ENCODE data around the gene DGLUCY. TPM values are rescaled to one million over a fixed set of nuclear protein-coding genes. Genes with fewer than 3 reads are reported as not detected.
A peak's percentile ranks its signal among the peaks of the same experiment; 100 is the strongest.
"Not testable (repeated sequence)": the region's sequence is repeated elsewhere in the genome, so short reads cannot be mapped to it uniquely, and the experiment has no call there.

The DGLUCY gene
- total RNA-seq, 2 experiments from 2014 or later: 109 to 110 TPM

DNA sequence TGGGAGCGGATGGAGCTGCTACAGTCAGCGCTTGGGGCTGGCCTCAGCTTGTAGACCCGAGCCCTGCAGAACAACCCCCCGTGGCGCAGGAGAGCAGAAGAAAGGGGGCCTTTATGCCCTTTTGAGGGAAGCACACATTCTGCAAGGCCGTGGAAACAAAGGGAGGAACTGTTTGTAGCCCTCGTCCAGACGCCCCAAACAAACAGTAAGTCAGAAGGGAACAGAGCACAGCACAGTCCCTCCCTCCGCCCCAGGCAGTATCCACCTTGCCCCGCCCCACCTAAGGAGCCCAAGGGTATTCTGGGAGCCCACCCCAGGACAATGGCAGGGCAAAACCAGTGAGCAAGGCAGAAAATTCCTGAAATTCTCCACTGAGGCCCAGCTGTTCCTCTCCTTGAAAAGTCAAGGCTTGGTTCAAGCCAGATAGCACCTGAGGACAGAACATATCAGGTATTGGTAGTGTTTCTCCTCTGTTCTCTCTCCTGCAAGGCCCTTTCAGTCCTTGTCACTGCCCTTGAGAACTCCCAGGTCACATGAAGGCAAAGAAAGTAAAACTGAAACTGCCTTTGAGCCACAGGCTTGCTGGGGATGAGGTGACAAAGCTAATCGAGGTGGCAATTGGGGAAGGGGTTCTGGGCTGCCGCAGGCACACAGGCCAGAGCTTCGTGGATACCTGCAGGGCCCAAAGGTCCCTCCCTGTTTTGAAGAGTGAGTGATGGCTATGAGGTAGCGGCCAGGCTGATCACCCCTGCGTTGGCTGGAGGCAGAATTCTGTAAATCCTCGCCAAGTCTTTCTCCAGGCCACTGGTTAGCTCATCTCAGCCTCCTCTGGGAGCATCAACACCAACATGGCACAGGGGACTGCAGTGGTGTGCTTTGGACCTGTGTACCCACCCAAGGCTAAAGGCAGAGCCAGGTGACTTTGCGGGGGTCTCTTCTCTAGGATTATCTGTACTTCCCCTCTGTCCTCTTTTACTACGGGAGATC, 499 bp downstream of the DGLUCY start:
- Mint-ChIP-seq H3K36me3 (ENCODE audit: low read depth) (peaks cover 53% of the 10 kb centered on the region), H3K27ac (peak overlapping the region; percentile 90), H3K4me1 (peaks cover 64% of the 10 kb centered on the region), H3K9me3 (peaks cover 8% of the 10 kb centered on the region), H3K4me3 (peak overlapping the region; percentile 82), H3K27me3 (no peaks in the 10 kb centered on the region)
- CTCF ChIA-PET: interaction anchor here (0.5 to 3.8 kb wide), 19 partner anchors 9 to 211 kb away, joined by 3 to 17 read pairs (median 4); partner anchors contain the start of gene RPS6KA5
- DNase-seq: peak; percentile 84
- POLR2A ChIA-PET: interaction anchor here (0.6 to 3.1 kb wide), 11 partner anchors 25 to 320 kb away, joined by 3 to 30 read pairs (median 4); partner anchors contain the start of gene RPS6KA5

DNA sequence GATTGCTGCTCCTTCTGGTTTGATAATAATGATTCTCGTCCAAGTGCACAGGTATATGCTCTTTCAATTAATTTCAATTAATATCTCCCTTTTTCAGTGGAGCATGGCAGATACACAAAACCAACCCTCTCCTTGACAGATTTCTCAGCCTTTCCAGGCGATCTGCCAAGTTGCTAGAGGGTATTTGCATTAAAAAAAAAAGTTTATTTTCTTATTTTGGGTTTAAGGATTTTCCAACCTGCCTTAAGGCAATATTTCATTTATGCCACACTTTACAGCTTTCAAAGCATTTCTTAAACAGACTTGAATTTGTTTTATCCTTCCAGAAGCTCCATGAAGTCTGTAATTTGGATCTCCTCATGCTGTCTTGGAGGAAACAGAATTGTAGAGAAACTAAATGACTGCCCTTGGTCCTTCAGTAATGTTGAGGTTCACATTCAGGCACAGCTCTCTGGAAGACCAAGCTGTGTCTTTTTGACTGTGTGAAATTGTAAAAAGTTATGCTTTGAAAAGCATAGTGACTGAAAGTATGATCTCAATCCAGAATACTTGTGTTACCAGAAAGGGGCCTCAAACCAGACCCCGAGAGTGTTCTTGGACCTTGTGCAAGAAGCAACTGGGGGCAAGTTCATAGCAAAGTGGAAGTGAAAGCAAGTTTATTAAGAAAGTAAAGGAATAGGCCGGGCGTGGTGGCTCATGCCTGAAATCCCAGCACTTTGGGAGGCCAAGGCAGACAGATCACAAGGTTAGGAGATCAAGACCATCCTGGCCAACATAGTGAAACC, 2.3 kb downstream of the DGLUCY start:
- DNase-seq: no peak
- H3K4me1 Mint-ChIP-seq: peaks cover 65% of the 10 kb centered on the region
- H3K9me3 Mint-ChIP-seq: peaks cover 10% of the 10 kb centered on the region
- H3K4me3 Mint-ChIP-seq: peak overlapping the region; percentile 82
- H3K36me3 Mint-ChIP-seq (ENCODE audit: low read depth): peaks cover 62% of the 10 kb centered on the region
- H3K27me3 Mint-ChIP-seq: no peaks in the 10 kb centered on the region
- peak overlapping the region; percentile 90 for H3K27ac Mint-ChIP-seq
- POLR2A ChIA-PET: interaction anchor here (0.6 to 3.1 kb wide), 4 partner anchors 38 to 111 kb away, joined by 3 to 30 read pairs (median 4); partner anchors contain the start of gene RPS6KA5
- CTCF ChIA-PET: interaction anchor here (1.0 to 3.4 kb wide), 5 partner anchors 9 to 213 kb away, joined by 3 to 14 read pairs (median 8); partner anchors contain the start of gene RPS6KA5

DNA sequence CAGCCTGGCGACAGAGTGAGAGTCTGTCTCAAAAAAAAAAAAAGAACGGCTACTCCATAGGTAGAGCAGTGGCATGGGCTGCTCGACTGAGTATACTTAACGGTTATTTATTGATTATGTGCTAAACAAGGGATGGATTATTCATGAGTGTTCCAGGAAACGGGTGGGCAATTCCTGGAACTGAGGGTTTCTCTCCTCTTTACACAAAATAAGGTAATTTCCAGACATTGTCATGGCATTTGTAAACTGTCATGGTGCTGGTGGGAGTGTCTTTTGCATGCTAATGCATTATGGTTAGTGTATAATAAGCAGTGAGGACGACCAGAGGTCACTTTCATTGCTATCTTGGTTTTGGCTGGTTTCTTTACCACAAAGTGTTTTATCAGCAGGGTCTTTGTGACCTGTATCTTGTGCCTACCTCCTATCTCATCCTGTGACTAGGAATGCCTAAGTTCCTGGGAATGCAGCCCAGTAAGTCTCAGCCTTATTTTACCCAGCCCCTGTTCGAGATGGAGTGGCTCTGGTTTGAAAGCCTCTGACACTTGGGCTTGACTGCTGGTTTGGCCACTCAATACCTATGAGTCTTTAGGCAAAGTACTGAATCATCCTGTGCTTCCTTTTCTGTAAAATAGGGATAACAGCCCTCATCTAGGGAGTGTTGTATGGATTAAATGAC, 3.2 kb downstream of the DGLUCY start:
- Mint-ChIP-seq H3K36me3 (ENCODE audit: low read depth) (peaks cover 66% of the 10 kb centered on the region), H3K4me1 (peaks cover 69% of the 10 kb centered on the region), H3K4me3 (peak overlapping the region; percentile 82), H3K27me3 (no peaks in the 10 kb centered on the region), H3K9me3 (peaks cover 10% of the 10 kb centered on the region), H3K27ac (peak overlapping the region; percentile 90)
- POLR2A ChIA-PET: interaction anchor here (0.7 kb wide), 1 partner anchor 76 kb away, joined by 3 read pairs; no protein-coding TSS in a partner anchor
- DNase-seq: no peak
- CTCF ChIA-PET: interaction anchor here (1.2 kb wide), 1 partner anchor 9 kb away, joined by 3 read pairs; no protein-coding TSS in a partner anchor

DNA sequence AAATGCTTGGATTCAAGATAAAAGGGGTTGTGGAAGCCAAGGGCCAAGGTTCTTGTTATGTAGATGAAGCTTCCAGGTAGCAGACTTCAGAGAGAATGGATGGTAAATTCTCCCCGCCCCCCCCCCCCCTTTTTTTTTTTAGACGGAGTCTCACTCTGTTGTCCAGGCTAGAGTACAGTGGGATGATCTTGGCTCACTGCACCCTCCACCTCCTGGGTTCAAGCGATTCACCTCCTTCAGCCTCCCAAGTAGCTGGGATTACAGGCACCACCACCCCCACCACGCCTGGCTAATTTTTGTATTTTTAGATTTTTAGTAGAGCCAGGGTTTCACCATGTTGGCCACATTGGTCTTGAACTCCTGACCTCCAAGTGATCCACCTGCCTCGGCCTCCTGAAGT, 4.1 kb downstream of the DGLUCY start:
- Mint-ChIP-seq H3K27ac (no peak overlapping the region), H3K27me3 (no peaks in the 10 kb centered on the region), H3K36me3 (ENCODE audit: low read depth) (peaks cover 69% of the 10 kb centered on the region), H3K4me1 (peaks cover 63% of the 10 kb centered on the region), H3K4me3 (no peak overlapping the region), H3K9me3 (peaks cover 10% of the 10 kb centered on the region)
- no peak for DNase-seq
- ChIA-PET POLR2A (no interaction called here), CTCF (interaction anchor here (0.7 to 1.8 kb wide), 4 partner anchors 9 to 86 kb away, joined by 3 read pairs; no protein-coding TSS in a partner anchor)

DNA sequence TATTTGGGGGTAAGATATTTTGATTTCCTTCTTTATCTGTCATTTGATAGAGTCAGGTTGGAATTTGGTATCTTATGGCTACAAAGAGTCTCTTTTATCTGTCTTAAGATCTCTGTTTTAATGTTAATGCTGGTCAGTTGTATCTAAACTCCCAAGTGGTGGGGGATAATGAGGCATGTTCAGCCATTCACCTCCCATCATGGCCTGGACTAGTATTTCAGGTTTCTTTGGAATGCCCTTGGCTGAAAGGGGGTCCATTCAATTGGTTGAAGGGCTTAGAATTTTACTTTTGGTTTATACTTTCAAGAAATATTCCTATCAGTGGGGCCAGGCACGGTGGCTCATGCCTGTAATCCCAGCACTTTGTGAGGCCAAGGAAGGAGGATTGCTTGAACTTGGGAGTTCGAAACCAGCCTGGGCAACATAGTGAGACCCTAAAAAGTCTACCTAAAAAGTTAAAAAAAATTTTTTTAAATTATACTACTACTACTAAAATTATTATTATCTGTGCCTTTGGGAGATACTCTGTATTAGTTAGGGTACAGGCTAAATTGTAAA, 4.7 kb downstream of the DGLUCY start:
- H3K4me3 Mint-ChIP-seq: no peak overlapping the region
- H3K4me1 Mint-ChIP-seq: peaks cover 59% of the 10 kb centered on the region
- ChIA-PET CTCF (interaction anchor here (0.6 to 1.8 kb wide), 6 partner anchors 8 to 87 kb away, joined by 3 read pairs; no protein-coding TSS in a partner anchor), POLR2A (no interaction called here)
- H3K27ac Mint-ChIP-seq: no peak overlapping the region
- H3K36me3 Mint-ChIP-seq (ENCODE audit: low read depth): peaks cover 72% of the 10 kb centered on the region
- H3K9me3 Mint-ChIP-seq: peaks cover 10% of the 10 kb centered on the region
- H3K27me3 Mint-ChIP-seq: no peaks in the 10 kb centered on the region
- DNase-seq: no peak

DNA sequence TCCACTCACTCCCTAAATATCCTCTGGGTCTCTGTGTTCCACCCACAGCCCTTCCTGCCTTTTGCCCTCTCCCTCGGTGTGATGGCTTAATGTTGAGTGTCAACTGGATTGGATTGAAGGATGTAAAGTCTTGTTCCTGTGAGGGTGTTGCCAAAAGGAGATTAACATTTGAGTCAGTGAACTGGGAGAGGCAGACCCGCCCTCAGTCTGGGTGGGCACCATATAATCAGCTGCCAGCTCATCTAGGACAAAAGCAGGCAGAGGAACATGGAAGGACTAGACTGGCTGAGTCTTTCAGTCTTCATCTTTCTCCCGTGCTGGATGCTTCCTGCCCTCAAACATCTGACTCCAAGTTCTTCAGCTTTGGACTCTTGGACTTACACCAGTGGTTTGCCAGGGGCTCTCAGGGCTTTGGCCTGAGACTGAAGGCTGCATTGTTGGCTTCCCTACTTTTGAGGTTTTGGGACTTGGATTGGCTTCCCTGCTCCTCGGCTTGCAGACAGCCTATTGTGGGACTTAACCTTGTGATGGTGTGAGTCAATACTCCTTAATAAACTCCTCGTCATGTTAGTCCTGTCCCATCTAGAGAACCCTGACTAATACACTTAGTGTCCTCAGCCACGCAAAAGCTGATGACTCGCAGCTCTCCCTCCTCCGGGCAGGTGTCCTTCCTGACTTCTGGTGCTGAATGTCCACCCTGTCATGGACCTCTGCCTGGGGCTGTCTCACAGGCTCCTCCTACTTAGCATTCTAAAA, 5.9 kb downstream of the DGLUCY start:
- DNase-seq: no peak
- H3K27ac Mint-ChIP-seq: peak overlapping the region; percentile 71
- no peaks in the 10 kb centered on the region for H3K27me3 Mint-ChIP-seq
- no peak overlapping the region for H3K4me3 Mint-ChIP-seq
- H3K9me3 Mint-ChIP-seq: peaks cover 12% of the 10 kb centered on the region
- ChIA-PET POLR2A (no interaction called here), CTCF (interaction anchor here (0.6 to 2.0 kb wide), 6 partner anchors 10 to 60 kb away, joined by 3 to 5 read pairs (median 3); no protein-coding TSS in a partner anchor)
- peaks cover 82% of the 10 kb centered on the region for H3K36me3 Mint-ChIP-seq (ENCODE audit: low read depth)
- peaks cover 64% of the 10 kb centered on the region for H3K4me1 Mint-ChIP-seq

DNA sequence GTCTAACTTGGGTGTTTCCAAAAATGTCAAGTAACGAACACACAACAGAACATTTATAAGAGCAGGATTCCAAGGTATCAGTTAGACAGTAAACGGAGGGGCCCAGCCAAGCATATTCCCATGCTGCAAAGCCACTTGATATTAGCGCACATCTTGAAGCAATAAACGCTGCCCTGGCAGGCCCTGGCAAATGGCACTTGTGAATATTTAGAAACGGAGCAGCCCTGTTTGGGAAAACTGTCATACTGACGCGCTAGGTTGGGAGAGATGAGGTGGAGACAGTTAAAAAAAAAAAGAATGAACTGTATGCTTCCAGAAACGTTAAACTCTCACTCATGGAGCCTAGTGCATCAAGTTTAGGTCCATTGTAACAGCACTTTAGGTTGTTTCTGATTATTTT, 9.3 kb downstream of the DGLUCY start:
- H3K36me3 Mint-ChIP-seq (ENCODE audit: low read depth): peaks cover 84% of the 10 kb centered on the region
- CTCF ChIA-PET: interaction anchor here (0.6 to 2.1 kb wide), 3 partner anchors 15 to 145 kb away, joined by 3 to 5 read pairs (median 3); no protein-coding TSS in a partner anchor

DNA sequence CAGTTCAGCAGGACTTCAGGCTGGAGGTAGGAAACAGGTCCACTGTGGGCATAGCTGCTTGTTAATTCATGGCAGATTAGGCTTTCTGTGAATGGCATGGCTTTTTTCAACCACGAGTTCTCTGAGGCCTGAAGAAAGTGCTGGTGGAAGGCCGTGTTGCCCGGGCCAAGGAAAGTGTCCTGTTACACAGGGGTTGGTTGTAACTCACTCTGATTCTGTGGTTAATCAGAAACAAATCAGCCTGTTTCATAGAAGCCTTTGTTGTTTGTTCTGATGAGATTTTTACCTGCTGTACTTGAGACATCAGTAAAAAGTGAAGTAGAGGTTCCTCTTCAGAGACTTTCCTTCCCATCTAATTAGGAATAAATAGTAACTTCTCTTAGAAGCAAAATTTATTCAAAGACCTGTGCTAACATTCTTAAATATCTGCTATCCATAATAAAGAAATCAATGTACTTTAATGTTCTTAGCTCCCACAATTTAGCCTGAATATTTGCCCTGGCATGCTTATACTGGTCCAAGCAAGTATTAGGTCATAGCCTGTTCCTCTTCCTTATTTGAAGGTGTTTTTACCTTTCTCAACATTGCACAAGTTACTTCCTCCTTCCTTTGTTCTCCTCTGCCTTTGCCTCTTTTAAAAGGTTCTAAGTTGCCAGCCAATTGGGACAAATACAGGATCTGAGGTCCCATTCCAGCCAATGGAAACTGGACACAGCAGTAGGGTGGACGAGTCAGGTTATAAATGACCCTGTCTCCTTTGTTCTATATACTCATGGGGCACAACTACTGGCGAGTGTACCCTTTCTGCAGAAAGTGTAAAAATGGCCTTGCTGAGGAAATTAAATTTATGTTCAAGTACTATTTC, 10.8 kb downstream of the DGLUCY start:
- POLR2A ChIA-PET, H3K9me3 Mint-ChIP-seq, H3K4me3 Mint-ChIP-seq, H3K27me3 Mint-ChIP-seq, DNase-seq: not testable (repeated sequence)
- Mint-ChIP-seq H3K36me3 (ENCODE audit: low read depth) (peaks cover 78% of the 10 kb centered on the region), H3K27ac (peak overlapping the region; percentile 58), H3K4me1 (peaks cover 45% of the 10 kb centered on the region)
- CTCF ChIA-PET: interaction anchor here (0.7 to 2.5 kb wide), 4 partner anchors 9 to 64 kb away, joined by 3 to 8 read pairs (median 4); partner anchors contain the start of genes DGLUCY and RPS6KA5

More for the DNA sequence above, 9.3 kb downstream of the DGLUCY start:
- Mint-ChIP-seq H3K27me3 (no peaks in the 10 kb centered on the region), H3K4me1 (peaks cover 53% of the 10 kb centered on the region), H3K27ac (no peak overlapping the region), H3K9me3 (peaks cover 17% of the 10 kb centered on the region), H3K4me3 (no peak overlapping the region)
- DNase-seq: no peak
- POLR2A ChIA-PET: no interaction called here

DNA sequence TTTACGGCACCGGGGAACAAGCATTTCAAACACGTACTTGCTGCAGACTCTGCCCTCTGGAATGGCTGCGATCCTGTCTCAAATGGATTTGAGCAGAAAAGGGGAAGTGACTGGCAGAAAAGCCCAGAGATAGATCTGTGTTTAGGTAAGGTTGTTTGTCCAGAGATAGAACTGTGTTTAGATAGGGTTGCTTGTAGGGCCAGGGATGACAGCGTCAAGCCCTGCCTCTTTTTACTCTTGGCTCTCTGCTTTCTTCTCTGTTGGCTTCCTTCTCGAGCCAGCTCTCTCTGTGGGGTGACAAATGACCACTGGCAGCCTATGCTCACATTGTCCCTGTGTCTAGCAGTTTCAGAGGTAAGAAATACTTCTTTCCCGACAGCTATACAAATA, 11.4 kb downstream of the DGLUCY start:
- H3K4me1 Mint-ChIP-seq: peaks cover 39% of the 10 kb centered on the region
- H3K9me3 Mint-ChIP-seq: peaks cover 10% of the 10 kb centered on the region
- DNase-seq: no peak
- H3K27ac Mint-ChIP-seq: peak overlapping the region; percentile 11
- POLR2A ChIA-PET: no interaction called here
- H3K27me3 Mint-ChIP-seq: no peaks in the 10 kb centered on the region
- CTCF ChIA-PET: interaction anchor here (0.7 to 2.5 kb wide), 3 partner anchors 10 to 13 kb away, joined by 3 to 8 read pairs (median 5); partner anchors contain the start of gene DGLUCY
- H3K36me3 Mint-ChIP-seq (ENCODE audit: low read depth): peaks cover 76% of the 10 kb centered on the region
- H3K4me3 Mint-ChIP-seq: no peak overlapping the region

DNA sequence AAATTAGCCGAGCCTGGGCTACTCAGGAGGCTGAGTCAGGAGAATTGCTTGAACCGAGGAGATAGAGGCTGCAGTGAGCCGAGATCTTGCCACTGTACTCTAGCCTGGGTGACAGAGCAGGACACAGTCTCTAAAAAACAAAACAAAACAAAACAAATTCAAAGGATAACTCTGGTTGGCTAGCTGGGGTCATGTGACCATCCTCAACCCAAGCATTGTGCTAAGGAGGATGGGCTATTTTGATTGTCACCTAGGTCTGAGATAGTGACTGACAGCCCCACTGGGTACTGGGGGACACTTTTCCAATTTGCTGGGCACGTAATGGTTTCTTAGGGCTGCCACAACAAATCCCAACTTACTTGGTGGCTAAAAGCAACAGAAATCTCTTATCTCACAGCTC, 11.9 kb downstream of the DGLUCY start:
- CTCF ChIA-PET: interaction anchor here (1.1 to 2.5 kb wide), 3 partner anchors 8 to 13 kb away, joined by 3 to 8 read pairs (median 3); no protein-coding TSS in a partner anchor
- Mint-ChIP-seq H3K27ac (no peak overlapping the region), H3K4me1 (peaks cover 36% of the 10 kb centered on the region), H3K4me3 (no peak overlapping the region), H3K9me3 (peaks cover 10% of the 10 kb centered on the region), H3K36me3 (ENCODE audit: low read depth) (peaks cover 77% of the 10 kb centered on the region), H3K27me3 (no peaks in the 10 kb centered on the region)
- POLR2A ChIA-PET: no interaction called here
- DNase-seq: no peak
